ENCODE measurements around the gene EPB41L4B. TPM values are rescaled to one million over a fixed set of nuclear protein-coding genes. Genes with fewer than 3 reads are reported as not detected.

The EPB41L4B gene
- total and polyA plus RNA-seq, 2 of the 13 experiments (the other 11 are each of a cell fraction or from before 2014, with no cell fraction given), result 17.6 to 22.1 TPM

- no peak for TF ChIP-seq ZNF18 (CRISPR knock-in tag; IDR thresholded peaks at IDR 0.05; ENCODE audit: insufficient replicate concordance)
- peak; percentile 95 for TF ChIP-seq MNT (IDR thresholded peaks at IDR 0.05)
- TF ChIP-seq NFIB (CRISPR knock-in tag; IDR thresholded peaks at IDR 0.05; ENCODE audit: borderline replicate concordance), result no peak
- TF ChIP-seq HNRNPK (IDR thresholded peaks at IDR 0.05; ENCODE audit: low read depth, low read length, poor library complexity, severe bottlenecking), result no peak
- TF ChIP-seq MED8 (CRISPR knock-in tag; IDR thresholded peaks at IDR 0.05; ENCODE audit: insufficient replicate concordance), result peak; percentile 59
- peak; percentile 79; the same call in 1 of the 2 replicates for TF ChIP-seq KLF11 (CRISPR knock-in tag; IDR thresholded peaks at IDR 0.05)
- TF ChIP-seq SPEN (CRISPR knock-in tag; IDR thresholded peaks at IDR 0.05; ENCODE audit: low read depth), result peak; percentile 93
- peak; percentile 63; the same call in 1 of the 2 replicates for TF ChIP-seq PAXIP1 (CRISPR knock-in tag; conservative IDR thresholded peaks at IDR 0.05)
- peak; percentile 87; the same call in 1 of the 2 replicates for TF ChIP-seq CBX5 (CRISPR knock-in tag; IDR thresholded peaks at IDR 0.05; ENCODE audit: borderline replicate concordance)
- peak; percentile 95 for TF ChIP-seq GABPB1 (CRISPR knock-in tag; IDR thresholded peaks at IDR 0.05)
- peak; percentile 73; the same call in 1 of the 2 replicates for TF ChIP-seq KLF9 (CRISPR knock-in tag; IDR thresholded peaks at IDR 0.05; ENCODE audit: low read depth)
- no peak for TF ChIP-seq IKZF1 (IDR thresholded peaks at IDR 0.05)
- peak; percentile 95 for TF ChIP-seq MXD3 (CRISPR knock-in tag; IDR thresholded peaks at IDR 0.05)
- TF ChIP-seq ZNF225 (CRISPR knock-in tag; IDR thresholded peaks at IDR 0.05), result peak; percentile 83; the same call in 1 of the 2 replicates
- TF ChIP-seq JARID2 (CRISPR knock-in tag; IDR thresholded peaks at IDR 0.05; ENCODE audit: insufficient replicate concordance), result peak; percentile 83
- no peak for TF ChIP-seq ZNF354B (CRISPR knock-in tag; IDR thresholded peaks at IDR 0.05)
- peak; percentile 95 for TF ChIP-seq TFE3 (CRISPR knock-in tag; IDR thresholded peaks at IDR 0.05)
- TF ChIP-seq DNMT1 (CRISPR knock-in tag; IDR thresholded peaks at IDR 0.05), result peak; percentile 28; the same call in 1 of the 2 replicates
- TF ChIP-seq SMARCE1 (IDR thresholded peaks at IDR 0.05; ENCODE audit: borderline replicate concordance), result no peak
- no peak for TF ChIP-seq JDP2 (CRISPR knock-in tag; IDR thresholded peaks at IDR 0.05; ENCODE audit: borderline replicate concordance)
- TF ChIP-seq CBX1 (IDR thresholded peaks at IDR 0.05; ENCODE audit: low read depth), result no peak
- peak; percentile 64; the same call in 1 of the 2 replicates for TF ChIP-seq KDM4B (CRISPR knock-in tag; IDR thresholded peaks at IDR 0.05)
These were observed at the start of gene EPB41L4B (continued) for GRCh38 chr9:109320742-109321448.

Data from HepG2 (cell line).